Lung (tissue), 12 donors: ENCODE results near the gene HLF. TPM values are rescaled to one million over a fixed set of nuclear protein-coding genes. Genes with fewer than 3 reads are reported as not detected.
A peak's percentile ranks its signal among the peaks of the same experiment; 100 is the strongest.

Source experiments
- ATAC-seq: fragments of 200-7000 bp; cut with Tn5 transposase; one replicate; pipeline ENCODE4 v1.9.1; 2020; ENCODE audit warnings: moderate number of reproducible peaks; ENCODE audit not compliant: insufficient read depth, low FRiP score
- DNase-seq, 3 donors: peaks; one replicate each; pipeline ENCODE4 v3.0.0-alpha.2; 2013 to 2017
- H3K27ac ChIP-seq, 2 donors: one replicate each; pipeline ENCODE4 v1.5.1; 2013; ENCODE audit warnings: mild to moderate bottlenecking in 2 of 2, moderate library complexity in 2 of 2, control low read depth in 1 of 2, inconsistent platforms in 1 of 2, low read depth in 1 of 2, low read length in 1 of 2
- H3K27me3 ChIP-seq, 3 donors: one replicate each; pipeline ENCODE4 v1.5.1; 2013; ENCODE audit warnings: low read length in 2 of 3; ENCODE audit not compliant: control insufficient read depth in 3 of 3, insufficient read depth in 3 of 3
- H3K36me3 ChIP-seq, 4 donors: one replicate each; pipeline ENCODE4 v1.5.1; 2013; ENCODE audit warnings: low read length in 4 of 4, mild to moderate bottlenecking in 1 of 4, moderate library complexity in 1 of 4; ENCODE audit not compliant: control insufficient read depth in 4 of 4, insufficient read depth in 4 of 4
- H3K4me1 ChIP-seq, 5 donors: one replicate each; pipeline ENCODE4 v1.5.1; 2013; ENCODE audit warnings: low read length in 5 of 5, mild to moderate bottlenecking in 2 of 5, moderate library complexity in 1 of 5; ENCODE audit not compliant: control insufficient read depth in 5 of 5, insufficient read depth in 5 of 5
- H3K4me3 ChIP-seq: one replicate; pipeline ENCODE4 v1.5.1; 2013; ENCODE audit warnings: mild to moderate bottlenecking, control low read depth, moderate library complexity
- H3K9ac ChIP-seq, 2 donors: one replicate each; pipeline ENCODE4 v1.5.1; 2013; ENCODE audit warnings: low read length in 2 of 2, control low read depth in 1 of 2; ENCODE audit not compliant: insufficient read depth in 1 of 2
- H3K9me3 ChIP-seq, 4 donors: one replicate each; pipeline ENCODE4 v1.5.1; 2013; ENCODE audit warnings: low read length in 3 of 4, mild to moderate bottlenecking in 1 of 4, moderate library complexity in 1 of 4; ENCODE audit not compliant: control insufficient read depth in 4 of 4, insufficient read depth in 3 of 4
- CTCF ChIP-seq: IDR thresholded peaks from 2 replicates; pipeline ENCODE4 v1.5.1; 2012; ENCODE audit warnings: mild to moderate bottlenecking; ENCODE audit errors: control extremely low read depth, extremely low read depth
- WGBS, 2 donors: extraction: QIAGEN DNeasy Blood & Tissue Kit; methylation state at CpG; one replicate each; pipeline ENCODE4 v1.1.7; 2013; 5-methylcytosine and 5-hydroxymethylcytosine counted together
- polyA plus RNA-seq, 2 donors: library from polyadenylated mRNA; stranded (reverse); fragments of 200-250 nt; gene quantifications; one replicate each; pipeline ENCODE4 v1.2.1, GENCODE V29; 2013
- total RNA-seq, 2 donors: library from RNA; depleted of rRNA in 1 of 2; stranded (reverse); fragments of >200 nt in 1 of 2; gene quantifications; one replicate each; pipeline ENCODE4 v1.2.1, GENCODE V29; 2014 to 2021
- donor health status: control.
- donor health status: control.
- donor health status: Bipolar disorder and iron deficiency.
- donor health status: healthy.
- donor health status: DM: yes; HTN: yes; CAD: no.

HLF gene
- total and polyA plus RNA-seq, 4 donors: 3.2 to 21.3 (median 7.9) TPM

GRCh38 chr17:55303701-55304145, 39.0 kb downstream of the HLF start:
- Histone ChIP-seq H3K9me3 (no peaks in the 10 kb centered on the region), H3K4me3 (no peak overlapping the region), H3K36me3 (no peaks in the 10 kb centered on the region), H3K27me3 (no peaks in the 10 kb centered on the region), H3K27ac (no peak overlapping the region), H3K4me1 (peaks cover 2 to 17% (median 11%) of the 10 kb centered on the region in 5 donors), H3K9ac (no peak overlapping the region)
- TF ChIP-seq CTCF: no peak
- DNase-seq: peak in 1 of 3 donors; percentile 41
- WGBS, 2 donors: 88 to 90% methylated on average over 7 of the region's 7 CpGs
- no peak for ATAC-seq

- H3K36me3 ChIP-seq: no peaks in the 10 kb centered on the region
- peaks cover 0 to 4% (median 0%) of the 10 kb centered on the region in 3 donors for H3K27me3 ChIP-seq
- TF ChIP-seq CTCF: no peak
- no peaks in the 10 kb centered on the region for H3K9me3 ChIP-seq
- no peak overlapping the region for H3K9ac ChIP-seq
- DNase-seq (no peak), ATAC-seq (no peak)
- WGBS, 2 donors: 93 to 95% methylated on average over 11 of the region's 11 CpGs
- H3K4me1 ChIP-seq: peaks cover 2 to 17% (median 11%) of the 10 kb centered on the region in 5 donors
- no peak overlapping the region for H3K4me3 ChIP-seq
- H3K27ac ChIP-seq: no peak overlapping the region
Observed at GRCh38 chr17:55304171-55304859, 39.6 kb downstream of the HLF start.

- Histone ChIP-seq H3K9me3 (no peaks in the 10 kb centered on the region), H3K36me3 (no peaks in the 10 kb centered on the region), H3K9ac (no peak overlapping the region), H3K27me3 (peaks cover 0 to 4% (median 0%) of the 10 kb centered on the region in 3 donors), H3K4me1 (peaks cover 3 to 17% (median 11%) of the 10 kb centered on the region in 5 donors), H3K4me3 (no peak overlapping the region), H3K27ac (no peak overlapping the region)
- TF ChIP-seq CTCF: no peak
- no peak for ATAC-seq
- 91 to 93% methylated on average over 5 to 6 of the region's 6 CpGs for WGBS, 2 donors
- no peak for DNase-seq
Observed at GRCh38 chr17:55305321-55306087, 40.7 kb downstream of the HLF start.
